Measurements from ENCODE around the gene PDZRN4.

DNA sequence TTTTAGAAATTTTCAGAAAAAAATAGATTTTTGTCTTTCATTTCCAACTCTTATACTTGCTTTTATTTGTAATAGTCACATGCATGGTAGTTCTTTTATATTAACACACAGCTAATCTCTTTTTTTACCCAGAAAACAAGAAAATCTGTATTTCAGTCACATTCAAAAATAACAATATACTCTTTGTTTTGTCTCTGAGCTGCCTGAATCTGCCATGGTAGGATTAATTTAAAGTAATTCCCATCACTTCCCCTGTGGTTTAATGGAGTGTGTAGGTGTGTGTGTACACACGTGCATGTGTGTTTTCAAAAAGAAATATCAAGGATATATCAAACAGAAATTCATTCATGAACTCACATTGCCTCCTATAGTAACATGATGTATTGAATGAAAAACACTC, 42.6 kb downstream of the PDZRN4 start:
- no peak for TF ChIP-seq POLR2A (IDR thresholded peaks at IDR 0.05)
- TF ChIP-seq, protein P1, sequence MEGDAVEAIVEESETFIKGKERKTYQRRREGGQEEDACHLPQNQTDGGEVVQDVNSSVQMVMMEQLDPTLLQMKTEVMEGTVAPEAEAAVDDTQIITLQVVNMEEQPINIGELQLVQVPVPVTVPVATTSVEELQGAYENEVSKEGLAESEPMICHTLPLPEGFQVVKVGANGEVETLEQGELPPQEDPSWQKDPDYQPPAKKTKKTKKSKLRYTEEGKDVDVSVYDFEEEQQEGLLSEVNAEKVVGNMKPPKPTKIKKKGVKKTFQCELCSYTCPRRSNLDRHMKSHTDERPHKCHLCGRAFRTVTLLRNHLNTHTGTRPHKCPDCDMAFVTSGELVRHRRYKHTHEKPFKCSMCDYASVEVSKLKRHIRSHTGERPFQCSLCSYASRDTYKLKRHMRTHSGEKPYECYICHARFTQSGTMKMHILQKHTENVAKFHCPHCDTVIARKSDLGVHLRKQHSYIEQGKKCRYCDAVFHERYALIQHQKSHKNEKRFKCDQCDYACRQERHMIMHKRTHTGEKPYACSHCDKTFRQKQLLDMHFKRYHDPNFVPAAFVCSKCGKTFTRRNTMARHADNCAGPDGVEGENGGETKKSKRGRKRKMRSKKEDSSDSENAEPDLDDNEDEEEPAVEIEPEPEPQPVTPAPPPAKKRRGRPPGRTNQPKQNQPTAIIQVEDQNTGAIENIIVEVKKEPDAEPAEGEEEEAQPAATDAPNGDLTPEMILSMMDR (IDR thresholded peaks at IDR 0.05) = no peak
- TF ChIP-seq POLR2AphosphoS5 (IDR thresholded peaks at IDR 0.05) = no peak

Measured in stomach (tissue), 4 donors.